ENCODE measurements around the gene P2RY8. TPM values are rescaled to one million over a fixed set of nuclear protein-coding genes. Genes with fewer than 3 reads are reported as not detected.
A peak's percentile ranks its signal among the peaks of the same experiment; 100 is the strongest.

Gene P2RY8
- total and polyA plus RNA-seq, 10 of the 15 experiments (the other 5 are each of a cell fraction or from before 2014, with no cell fraction given), result 2.0 to 64.4 (median 36.5) TPM

DNA sequence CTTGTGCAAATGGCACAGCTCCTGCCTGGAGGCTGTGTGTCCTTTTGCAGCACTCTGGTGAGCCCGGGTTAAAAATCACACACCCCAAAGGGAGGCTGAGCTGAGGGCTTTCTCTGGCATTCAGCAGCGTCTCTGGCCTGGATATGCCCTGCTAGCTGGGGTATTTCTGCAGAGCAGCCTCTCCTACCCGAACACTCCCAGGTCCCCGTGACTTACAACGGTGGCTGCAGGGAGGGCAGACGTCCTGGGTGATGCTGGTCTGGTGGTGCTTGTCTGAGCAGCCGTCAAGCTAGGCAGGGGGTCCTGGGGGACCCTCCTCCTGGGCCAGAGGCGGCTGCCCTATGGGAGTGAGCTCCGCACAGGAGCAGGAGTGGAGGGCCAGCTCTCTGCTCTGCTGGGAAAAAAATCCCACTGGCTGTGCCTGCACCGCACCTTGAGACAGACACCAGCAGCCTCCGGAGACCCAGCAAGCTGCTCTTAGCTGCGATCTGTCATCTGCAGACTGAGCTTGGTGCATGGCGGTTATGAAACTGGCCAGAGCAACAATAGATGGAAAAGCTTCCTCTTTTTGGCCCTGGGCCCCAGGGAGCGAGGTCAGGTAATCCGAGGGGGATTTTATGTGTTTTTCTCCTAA, 43.0 kb downstream of the P2RY8 start (continued):
- TF ChIP-seq, protein P1, sequence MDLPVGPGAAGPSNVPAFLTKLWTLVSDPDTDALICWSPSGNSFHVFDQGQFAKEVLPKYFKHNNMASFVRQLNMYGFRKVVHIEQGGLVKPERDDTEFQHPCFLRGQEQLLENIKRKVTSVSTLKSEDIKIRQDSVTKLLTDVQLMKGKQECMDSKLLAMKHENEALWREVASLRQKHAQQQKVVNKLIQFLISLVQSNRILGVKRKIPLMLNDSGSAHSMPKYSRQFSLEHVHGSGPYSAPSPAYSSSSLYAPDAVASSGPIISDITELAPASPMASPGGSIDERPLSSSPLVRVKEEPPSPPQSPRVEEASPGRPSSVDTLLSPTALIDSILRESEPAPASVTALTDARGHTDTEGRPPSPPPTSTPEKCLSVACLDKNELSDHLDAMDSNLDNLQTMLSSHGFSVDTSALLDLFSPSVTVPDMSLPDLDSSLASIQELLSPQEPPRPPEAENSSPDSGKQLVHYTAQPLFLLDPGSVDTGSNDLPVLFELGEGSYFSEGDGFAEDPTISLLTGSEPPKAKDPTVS (IDR thresholded peaks at IDR 0.05; ENCODE audit: low read depth, low read length), result no peak
- TF ChIP-seq PML (IDR thresholded peaks at IDR 0.05; ENCODE audit: low read length), result peak; percentile 62; the same call in 1 of the 2 replicates
- no peak for TF ChIP-seq JUNB (IDR thresholded peaks at IDR 0.05)
- no peak for TF ChIP-seq CEBPB (IDR thresholded peaks at IDR 0.05; ENCODE audit: borderline replicate concordance in 1 of 2, low read depth in 2 of 2, low read length in 2 of 2)
- TF ChIP-seq SRF (IDR thresholded peaks at IDR 0.05; ENCODE audit: low read depth in 2 of 2, low read length in 2 of 2), result no peak
- TF ChIP-seq SPI1 (IDR thresholded peaks at IDR 0.05; ENCODE audit: borderline replicate concordance, insufficient read depth, low read depth, low read length), result peak; percentile 53
- TF ChIP-seq MTA2 (IDR thresholded peaks at IDR 0.05; ENCODE audit: low read depth), result no peak
- TF ChIP-seq ZZZ3 (IDR thresholded peaks at IDR 0.05; ENCODE audit: control insufficient read depth, insufficient read length, low read depth), result no peak
- no peak for TF ChIP-seq MYB (IDR thresholded peaks at IDR 0.05; ENCODE audit: borderline replicate concordance, low read depth, low read length)
- TF ChIP-seq, protein P2, sequence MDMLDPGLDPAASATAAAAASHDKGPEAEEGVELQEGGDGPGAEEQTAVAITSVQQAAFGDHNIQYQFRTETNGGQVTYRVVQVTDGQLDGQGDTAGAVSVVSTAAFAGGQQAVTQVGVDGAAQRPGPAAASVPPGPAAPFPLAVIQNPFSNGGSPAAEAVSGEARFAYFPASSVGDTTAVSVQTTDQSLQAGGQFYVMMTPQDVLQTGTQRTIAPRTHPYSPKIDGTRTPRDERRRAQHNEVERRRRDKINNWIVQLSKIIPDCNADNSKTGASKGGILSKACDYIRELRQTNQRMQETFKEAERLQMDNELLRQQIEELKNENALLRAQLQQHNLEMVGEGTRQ (IDR thresholded peaks at IDR 0.05; ENCODE audit: borderline replicate concordance, low read depth, low read length), result no peak
- peak; percentile 36; the same call in 1 of the 2 replicates for TF ChIP-seq CREB1 (IDR thresholded peaks at IDR 0.05; ENCODE audit: low read depth)
- TF ChIP-seq, protein P3, sequence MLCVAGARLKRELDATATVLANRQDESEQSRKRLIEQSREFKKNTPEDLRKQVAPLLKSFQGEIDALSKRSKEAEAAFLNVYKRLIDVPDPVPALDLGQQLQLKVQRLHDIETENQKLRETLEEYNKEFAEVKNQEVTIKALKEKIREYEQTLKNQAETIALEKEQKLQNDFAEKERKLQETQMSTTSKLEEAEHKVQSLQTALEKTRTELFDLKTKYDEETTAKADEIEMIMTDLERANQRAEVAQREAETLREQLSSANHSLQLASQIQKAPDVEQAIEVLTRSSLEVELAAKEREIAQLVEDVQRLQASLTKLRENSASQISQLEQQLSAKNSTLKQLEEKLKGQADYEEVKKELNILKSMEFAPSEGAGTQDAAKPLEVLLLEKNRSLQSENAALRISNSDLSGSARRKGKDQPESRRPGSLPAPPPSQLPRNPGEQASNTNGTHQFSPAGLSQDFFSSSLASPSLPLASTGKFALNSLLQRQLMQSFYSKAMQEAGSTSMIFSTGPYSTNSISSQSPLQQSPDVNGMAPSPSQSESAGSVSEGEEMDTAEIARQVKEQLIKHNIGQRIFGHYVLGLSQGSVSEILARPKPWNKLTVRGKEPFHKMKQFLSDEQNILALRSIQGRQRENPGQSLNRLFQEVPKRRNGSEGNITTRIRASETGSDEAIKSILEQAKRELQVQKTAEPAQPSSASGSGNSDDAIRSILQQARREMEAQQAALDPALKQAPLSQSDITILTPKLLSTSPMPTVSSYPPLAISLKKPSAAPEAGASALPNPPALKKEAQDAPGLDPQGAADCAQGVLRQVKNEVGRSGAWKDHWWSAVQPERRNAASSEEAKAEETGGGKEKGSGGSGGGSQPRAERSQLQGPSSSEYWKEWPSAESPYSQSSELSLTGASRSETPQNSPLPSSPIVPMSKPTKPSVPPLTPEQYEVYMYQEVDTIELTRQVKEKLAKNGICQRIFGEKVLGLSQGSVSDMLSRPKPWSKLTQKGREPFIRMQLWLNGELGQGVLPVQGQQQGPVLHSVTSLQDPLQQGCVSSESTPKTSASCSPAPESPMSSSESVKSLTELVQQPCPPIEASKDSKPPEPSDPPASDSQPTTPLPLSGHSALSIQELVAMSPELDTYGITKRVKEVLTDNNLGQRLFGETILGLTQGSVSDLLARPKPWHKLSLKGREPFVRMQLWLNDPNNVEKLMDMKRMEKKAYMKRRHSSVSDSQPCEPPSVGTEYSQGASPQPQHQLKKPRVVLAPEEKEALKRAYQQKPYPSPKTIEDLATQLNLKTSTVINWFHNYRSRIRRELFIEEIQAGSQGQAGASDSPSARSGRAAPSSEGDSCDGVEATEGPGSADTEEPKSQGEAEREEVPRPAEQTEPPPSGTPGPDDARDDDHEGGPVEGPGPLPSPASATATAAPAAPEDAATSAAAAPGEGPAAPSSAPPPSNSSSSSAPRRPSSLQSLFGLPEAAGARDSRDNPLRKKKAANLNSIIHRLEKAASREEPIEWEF (IDR thresholded peaks at IDR 0.05; ENCODE audit: insufficient replicate concordance, low read depth, low read length), result no peak
- TF ChIP-seq, protein P4, sequence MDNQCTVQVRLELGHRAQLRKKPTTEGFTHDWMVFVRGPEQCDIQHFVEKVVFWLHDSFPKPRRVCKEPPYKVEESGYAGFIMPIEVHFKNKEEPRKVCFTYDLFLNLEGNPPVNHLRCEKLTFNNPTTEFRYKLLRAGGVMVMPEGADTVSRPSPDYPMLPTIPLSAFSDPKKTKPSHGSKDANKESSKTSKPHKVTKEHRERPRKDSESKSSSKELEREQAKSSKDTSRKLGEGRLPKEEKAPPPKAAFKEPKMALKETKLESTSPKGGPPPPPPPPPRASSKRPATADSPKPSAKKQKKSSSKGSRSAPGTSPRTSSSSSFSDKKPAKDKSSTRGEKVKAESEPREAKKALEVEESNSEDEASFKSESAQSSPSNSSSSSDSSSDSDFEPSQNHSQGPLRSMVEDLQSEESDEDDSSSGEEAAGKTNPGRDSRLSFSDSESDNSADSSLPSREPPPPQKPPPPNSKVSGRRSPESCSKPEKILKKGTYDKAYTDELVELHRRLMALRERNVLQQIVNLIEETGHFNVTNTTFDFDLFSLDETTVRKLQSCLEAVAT (IDR thresholded peaks at IDR 0.05), result peak; percentile 85
- TF ChIP-seq MEF2A (IDR thresholded peaks at IDR 0.05; ENCODE audit: insufficient read depth, low read depth, low read length), result 0 out of 2 replicates have a peak, but pooled peaks have one; percentile 4
- TF ChIP-seq POLR2AphosphoS2 (IDR thresholded peaks at IDR 0.05; ENCODE audit: low read depth, low read length), result peak; percentile 62; the same call in 1 of the 2 replicates
- peak; percentile 65 for TF ChIP-seq YY1 (IDR thresholded peaks at IDR 0.05; ENCODE audit: low read depth, low read length)
- TF ChIP-seq CREM (IDR thresholded peaks at IDR 0.05; ENCODE audit: low read depth), result no peak
- TF ChIP-seq, protein P5, sequence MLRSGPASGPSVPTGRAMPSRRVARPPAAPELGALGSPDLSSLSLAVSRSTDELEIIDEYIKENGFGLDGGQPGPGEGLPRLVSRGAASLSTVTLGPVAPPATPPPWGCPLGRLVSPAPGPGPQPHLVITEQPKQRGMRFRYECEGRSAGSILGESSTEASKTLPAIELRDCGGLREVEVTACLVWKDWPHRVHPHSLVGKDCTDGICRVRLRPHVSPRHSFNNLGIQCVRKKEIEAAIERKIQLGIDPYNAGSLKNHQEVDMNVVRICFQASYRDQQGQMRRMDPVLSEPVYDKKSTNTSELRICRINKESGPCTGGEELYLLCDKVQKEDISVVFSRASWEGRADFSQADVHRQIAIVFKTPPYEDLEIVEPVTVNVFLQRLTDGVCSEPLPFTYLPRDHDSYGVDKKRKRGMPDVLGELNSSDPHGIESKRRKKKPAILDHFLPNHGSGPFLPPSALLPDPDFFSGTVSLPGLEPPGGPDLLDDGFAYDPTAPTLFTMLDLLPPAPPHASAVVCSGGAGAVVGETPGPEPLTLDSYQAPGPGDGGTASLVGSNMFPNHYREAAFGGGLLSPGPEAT (IDR thresholded peaks at IDR 0.05; ENCODE audit: low read depth), result peak; percentile 83
- no peak for TF ChIP-seq NR2C1 (IDR thresholded peaks at IDR 0.05)
